HG02852 (cell line): Measurements from ENCODE around the gene TBC1D10B.
A peak's percentile ranks its signal among the peaks of the same experiment; 100 is the strongest.
"Not testable (repeated sequence)": the region's sequence is repeated elsewhere in the genome, so short reads cannot be mapped to it uniquely, and the experiment has no call there.

Source experiments
- ATAC-seq: cut with Tn5 transposase; IDR thresholded peaks from one replicate; pipeline ENCODE4 v1.9.1; 2021; ENCODE audit warnings: mild to moderate bottlenecking, moderate library complexity; ENCODE audit not compliant: unreplicated experiment

The TBC1D10B gene

DNA sequence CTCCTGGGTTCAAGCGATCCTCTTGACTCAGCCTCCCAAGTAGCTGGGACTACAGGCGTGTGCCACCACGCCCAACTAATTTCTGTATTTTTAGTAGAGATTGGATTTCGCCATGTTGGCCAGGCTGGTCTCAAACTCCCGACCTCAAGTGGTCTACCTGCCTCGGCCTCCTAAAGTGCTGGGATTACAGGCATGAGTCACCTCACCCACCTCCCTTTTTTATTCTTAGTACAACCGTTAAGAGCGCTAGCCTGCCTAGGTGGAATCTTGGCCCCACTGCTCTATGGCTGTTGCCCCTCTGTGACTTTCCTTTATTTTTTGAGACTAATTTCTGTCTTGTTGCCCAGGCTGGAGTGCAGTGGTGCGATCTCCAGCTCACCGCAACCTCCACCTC, 32.3 kb downstream of the TBC1D10B start:
- not testable (repeated sequence) for ATAC-seq

DNA sequence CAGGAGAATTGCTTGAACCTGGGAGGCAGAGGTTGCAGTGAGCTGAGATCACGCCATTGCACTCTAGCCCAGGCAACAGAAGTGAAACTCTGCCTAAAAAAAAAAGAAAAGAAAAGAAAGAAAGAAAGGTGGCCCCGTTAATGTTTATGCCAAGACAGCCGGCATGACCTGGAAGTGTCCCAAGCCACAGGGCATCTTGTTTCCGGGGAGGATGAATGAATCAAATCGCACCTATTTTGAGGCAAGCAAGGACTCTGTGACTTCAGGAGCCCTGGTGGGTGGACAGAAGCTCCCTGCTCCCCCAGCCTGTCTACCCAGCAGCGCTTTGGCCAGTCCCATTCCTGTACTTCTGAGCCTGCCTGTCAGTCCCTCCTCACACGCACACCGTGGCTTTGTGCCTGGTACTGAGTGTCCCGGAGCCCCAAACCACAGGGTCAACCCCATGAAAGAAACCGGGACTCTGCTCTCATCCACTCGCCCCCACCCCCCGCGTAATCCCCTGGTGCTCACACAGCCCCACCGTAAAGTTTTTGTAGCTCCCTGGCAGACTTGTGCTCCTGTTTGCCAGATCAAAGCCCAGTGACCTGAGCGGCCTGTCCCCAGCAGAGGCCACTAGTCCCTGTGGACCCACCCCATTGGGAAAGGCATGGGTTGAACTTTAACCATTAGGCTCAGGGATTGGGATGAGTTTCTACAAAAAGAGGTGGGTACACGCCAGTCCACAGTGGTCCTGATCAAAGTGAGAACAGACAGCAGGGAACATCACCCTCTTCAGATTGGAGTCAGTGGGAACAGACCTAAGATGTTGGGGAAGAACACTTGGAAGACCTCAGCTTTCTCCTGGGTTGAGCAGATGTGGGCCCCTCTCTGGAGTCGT, 34.5 kb downstream of the TBC1D10B start:
- no peak for ATAC-seq

DNA sequence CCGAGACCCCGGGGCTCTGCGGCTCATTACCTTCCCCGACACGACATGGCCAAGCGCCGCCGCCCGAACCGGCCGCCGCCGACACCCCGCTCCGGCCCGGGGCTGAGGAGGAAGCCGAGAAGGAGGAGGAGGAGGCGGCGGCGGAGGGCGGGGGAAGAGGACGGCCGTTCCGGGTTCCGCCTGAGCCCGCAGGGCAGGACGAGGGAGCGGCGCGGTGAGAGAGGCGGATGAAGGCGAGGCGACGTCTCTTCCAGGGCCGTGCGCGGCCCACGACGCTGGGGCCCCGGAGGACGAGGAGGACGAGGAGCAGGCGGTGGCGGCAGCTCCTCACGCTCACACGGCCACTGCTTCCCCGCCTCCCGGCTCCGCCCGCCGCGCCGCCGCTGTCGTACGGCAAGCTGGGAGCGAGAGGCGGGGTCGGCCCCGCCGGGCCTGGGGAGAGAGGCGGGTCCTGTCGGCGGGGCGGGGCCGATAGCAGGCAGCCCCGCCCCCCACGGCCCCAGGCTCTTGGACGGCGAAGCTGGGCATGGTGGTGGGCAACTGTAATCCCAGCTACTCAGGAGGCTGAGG, 35.2 kb downstream of the TBC1D10B start:
- ATAC-seq = peak; percentile 75

DNA sequence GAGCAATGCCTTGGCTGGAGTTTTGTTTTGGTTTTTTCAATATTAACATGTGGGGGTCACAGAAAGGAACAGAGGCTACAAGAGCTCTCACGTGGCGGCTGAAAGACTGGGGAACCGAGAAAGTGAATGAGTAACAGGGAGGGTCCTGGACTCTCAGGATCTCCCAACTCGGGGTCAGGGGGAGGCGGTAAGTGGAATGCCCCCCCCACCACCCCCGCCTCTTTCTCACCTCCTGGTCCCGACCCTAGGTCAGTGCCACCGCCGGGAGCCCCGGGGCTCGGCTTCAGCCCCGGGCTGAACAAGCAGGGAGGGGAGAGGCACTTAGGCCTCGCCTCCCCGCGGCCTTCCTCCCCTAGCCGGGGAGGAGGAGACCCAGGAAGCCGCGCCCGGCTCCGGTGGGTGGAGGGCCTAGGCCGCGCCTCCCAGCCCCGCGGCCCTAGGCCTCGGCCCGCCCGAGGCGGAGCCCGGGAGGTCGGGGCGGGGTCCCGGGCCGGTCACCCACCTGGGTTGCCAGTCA, 35.8 kb downstream of the TBC1D10B start:
- ATAC-seq = peak; percentile 85

DNA sequence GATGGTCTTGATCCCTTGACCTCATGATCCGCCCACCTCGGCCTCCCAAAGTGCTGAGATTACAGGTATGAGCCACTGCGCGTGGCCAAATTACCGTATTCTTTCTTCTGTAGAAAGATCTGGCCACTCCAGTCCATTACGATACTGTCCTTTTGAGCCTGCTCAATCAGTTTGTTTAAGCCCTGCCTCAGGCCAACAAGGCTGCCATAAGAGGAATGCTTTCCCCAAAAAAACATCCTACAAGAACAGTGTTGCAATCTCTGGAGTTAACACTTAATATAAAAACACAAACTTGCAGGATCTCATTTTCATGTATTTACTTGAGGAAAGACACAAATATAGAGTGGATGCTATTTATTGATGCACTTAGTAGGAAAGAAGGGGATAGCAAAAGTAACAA, 46.1 kb downstream of the TBC1D10B start:
- ATAC-seq = not testable (repeated sequence)

DNA sequence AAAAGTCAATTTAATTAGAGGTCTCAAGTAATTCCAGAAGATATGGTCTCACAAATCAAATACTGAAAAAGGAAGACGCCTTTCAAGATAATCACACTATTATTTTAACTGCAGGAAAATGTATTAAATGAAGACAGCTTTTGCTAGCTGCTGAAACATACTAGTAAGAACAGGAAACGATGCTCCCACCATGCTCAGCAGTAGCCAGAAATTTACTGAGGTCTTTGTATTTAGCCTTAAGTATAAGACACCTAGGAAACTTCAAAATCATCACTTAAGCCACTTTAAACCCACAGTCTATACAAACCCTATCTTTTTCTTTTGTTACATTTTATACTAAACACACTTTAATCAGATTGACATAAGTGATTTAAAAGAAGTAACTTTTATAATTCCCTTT, 51.6 kb downstream of the TBC1D10B start:
- ATAC-seq = not testable (repeated sequence)

DNA sequence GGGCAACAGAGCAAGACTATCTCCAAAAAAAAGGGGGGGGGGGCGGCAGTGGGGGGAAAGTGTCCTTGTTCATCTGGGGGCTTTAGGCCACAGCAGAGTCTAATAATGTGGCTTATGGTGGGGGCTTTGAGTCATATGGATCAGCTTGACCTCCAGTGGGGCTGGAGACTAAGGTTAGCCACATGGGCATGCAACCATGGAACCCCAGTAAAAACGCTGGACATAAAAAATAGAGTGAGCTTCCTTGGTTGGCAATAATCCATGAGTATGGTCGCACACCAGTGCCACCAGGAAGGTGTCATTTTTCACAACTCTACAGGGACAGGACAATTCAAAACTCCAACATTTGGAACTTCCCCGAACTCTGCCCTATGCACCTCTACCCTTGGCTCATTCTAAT, 59.4 kb downstream of the TBC1D10B start:
- not testable (repeated sequence) for ATAC-seq

DNA sequence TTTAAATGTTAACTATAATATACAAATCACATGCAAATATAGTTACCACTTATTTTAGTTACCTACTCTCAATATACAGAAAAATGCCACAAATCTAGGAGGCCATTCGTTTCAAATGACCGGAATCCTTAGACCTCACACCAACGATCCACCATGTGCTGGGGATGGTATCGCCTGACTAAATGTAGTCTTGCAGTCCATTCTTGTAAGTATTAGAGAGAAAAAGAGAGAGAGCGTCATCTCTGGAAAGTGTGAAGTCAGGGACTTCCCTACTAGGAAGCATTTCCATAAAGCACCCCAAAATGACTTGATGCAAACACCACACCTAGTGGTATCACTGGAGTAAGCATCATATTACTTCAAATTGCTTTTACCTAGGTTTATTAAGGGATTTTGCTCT, 61.0 kb downstream of the TBC1D10B start:
- not testable (repeated sequence) for ATAC-seq
